ENCODE data around the gene IFNA1.
A peak's percentile ranks its signal among the peaks of the same experiment; 100 is the strongest.
"Not testable (repeated sequence)": the region's sequence is repeated elsewhere in the genome, so short reads cannot be mapped to it uniquely, and the experiment has no call there.

IFNA1 gene

GRCh38 chr9:21440139-21440538 is at the start of gene IFNA1:
Gene IFNA1, plus strand, starts transcription at chr9:21440439. Its CDS starts 69 bp downstream, at chr9:21440508.
- no peak for DNase-seq

- DNase-seq, result no peak
Observed at GRCh38 chr9:21392270-21392669, 48.0 kb upstream of the IFNA1 start.

GRCh38 chr9:21395778-21396717 is 44.2 kb upstream of the IFNA1 start:
- no peak for DNase-seq

- no peak for DNase-seq
Observed at GRCh38 chr9:21398955-21399489, 41.2 kb upstream of the IFNA1 start.

DNA sequence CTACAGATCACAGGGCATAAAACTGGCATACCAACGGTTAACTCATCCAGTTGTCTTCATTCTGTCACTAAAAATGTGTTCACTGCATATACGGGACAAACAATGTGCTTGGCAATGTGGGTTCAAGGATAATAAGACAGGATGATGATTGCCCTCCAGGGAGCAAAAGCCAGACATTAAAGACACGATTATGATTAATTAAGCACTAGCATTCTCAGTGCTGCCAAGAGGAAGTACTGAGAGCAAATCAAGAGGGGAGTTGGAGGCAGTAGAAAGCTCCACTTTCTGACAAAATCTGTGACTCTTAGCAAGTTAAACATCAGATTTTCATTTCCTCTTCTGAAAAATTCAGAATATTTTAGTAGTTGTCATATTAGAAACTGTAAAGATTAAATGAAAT is 40.3 kb upstream of the IFNA1 start:
- no peak for DNase-seq

DNA sequence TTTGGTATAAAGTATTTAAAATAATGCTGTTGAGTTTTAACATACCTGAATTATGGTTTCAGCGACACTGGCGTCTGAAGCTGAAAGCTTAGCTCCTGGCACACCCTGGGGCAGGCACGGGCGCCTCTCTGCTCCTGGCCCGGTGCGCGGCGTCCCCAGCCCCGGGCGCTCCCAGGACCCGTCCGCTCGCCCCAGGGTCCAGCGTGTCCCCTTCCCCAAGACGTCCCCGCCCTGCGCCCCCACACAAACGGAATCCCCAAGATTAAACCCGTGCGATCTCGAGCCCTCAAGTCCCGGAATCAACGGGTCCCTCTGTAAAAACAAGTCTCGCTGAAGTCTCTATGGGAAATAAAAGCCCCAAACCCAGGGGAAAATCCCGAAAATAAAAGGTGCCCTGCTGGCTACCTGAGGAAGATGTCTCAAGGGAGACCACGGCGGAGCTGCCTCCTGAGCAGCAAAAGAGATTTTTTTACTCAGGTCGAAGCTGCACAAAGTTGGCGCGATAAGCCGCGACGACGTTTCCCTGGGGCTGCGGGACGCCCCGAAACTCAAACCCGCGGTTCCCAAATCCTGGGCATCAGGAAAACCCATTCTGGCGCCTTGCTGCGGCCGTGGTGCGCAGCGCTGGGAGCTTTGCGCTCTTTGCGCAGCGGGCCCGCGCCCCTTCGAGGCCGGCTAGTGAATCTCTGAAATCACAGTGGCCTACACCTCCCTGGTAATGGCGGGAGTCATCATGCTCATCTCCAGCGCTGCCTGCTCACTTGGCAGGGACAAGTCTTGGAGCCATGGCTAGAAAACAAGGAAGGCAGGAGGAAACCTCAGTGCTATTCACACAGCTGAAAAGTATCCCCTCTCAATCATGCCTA is 37.6 kb upstream of the IFNA1 start:
- DNase-seq, result no peak

DNA sequence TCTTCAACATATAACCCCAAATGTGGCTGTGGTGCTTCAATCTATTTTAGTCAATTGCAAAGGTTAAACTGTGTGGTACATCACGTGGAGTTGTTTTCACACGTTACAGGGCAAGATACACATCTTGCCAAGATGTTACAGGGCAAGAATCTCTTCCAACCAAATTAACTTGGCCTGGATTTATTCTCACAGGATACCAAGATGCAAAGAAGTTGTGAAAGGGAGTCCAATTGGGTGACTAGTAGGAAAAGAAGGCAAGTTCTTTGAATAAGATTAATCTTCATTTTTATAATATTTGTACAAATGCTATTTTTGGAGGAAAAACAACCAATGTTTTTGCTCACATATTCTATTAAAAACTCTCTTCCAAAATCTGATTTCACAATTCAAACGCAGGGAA is 36.1 kb upstream of the IFNA1 start:
- DNase-seq, result no peak

DNA sequence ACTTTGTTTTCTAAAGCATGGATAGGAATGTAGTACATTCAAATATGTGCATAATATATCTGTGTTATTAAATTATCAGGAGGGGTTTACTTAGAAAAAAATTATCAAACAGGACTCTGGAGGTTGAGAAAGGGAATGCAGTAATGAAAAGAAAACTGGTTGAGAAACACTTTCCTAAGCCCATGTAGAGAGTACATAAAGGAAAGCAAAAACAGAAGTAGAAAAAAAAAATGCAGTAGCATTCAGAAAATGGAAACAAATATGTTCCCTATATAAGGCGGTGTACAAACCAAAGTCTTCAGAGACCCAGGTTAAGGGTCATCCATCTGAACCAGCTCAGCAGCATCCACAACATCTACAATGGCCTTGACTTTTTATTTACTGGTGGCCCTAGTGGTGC is 31.4 kb upstream of the IFNA1 start, which contains the start of gene IFNA8:
IFNA8 (plus strand) TSS at position 301 of the 400 bp plus-strand sequence; CDS start at position 361, 60 bp downstream.
- DNase-seq, result no peak

DNA sequence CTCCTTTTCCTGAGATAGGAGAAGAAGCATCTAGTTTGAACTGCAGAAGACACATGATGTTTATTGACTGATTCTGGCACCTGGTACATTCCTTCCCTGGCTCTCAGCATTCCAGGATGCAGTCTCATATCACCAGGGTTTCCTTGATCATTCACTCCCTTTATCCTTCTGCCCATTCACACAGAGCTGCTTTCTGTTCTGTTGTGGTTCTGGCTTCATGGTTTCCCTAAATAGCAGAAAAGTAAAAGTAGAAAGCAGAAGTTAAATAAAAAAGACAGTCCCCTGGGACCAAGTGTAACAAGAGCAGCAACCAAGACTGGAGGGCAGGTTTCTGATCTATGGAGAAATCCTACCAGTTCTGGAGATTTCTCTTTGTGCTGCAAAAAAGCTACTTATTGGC is 28.1 kb upstream of the IFNA1 start:
- no peak for DNase-seq

DNA sequence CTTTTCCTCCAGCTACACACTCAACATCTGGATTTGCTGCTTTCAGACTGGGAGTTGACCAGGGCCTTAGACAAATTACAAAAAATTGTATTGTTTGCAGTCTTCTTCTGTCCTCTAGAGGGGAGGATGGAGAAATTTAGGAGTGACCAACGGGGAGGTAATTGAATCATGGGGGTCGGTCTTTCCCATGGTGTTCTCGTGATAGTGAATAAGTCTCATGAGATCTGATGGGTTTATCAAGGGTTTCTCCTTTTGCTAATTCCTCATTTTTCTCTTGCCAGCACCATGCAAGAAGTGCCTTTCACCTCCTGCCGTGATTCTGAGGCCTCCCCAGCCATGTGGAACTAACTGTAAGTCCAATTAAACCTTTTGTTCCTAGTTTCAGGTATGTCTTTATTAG is 27.1 kb upstream of the IFNA1 start:
- DNase-seq, result no peak

DNA sequence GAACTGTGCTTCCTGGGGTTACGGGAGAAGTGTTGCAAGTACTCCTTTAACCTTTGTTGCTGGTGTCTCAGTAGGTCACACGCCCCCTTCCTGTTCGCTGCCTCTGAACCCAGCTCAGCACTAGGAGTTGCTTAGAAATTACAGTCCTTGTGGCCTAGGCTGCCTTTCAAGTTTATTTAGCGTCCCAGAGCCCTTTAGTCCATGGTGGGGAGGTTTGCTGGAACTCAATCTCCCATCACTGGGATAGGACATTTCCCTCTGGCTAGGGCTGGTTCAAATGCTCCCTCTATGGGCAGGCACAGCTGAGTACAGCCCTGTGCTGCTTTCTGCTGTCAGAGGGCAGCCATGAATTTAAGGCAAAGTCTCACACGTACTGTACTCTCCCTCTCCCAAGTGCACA is 26.6 kb upstream of the IFNA1 start:
- DNase-seq, result no peak

- no peak for DNase-seq
Observed at GRCh38 chr9:21414220-21414940, 25.9 kb upstream of the IFNA1 start.

DNA sequence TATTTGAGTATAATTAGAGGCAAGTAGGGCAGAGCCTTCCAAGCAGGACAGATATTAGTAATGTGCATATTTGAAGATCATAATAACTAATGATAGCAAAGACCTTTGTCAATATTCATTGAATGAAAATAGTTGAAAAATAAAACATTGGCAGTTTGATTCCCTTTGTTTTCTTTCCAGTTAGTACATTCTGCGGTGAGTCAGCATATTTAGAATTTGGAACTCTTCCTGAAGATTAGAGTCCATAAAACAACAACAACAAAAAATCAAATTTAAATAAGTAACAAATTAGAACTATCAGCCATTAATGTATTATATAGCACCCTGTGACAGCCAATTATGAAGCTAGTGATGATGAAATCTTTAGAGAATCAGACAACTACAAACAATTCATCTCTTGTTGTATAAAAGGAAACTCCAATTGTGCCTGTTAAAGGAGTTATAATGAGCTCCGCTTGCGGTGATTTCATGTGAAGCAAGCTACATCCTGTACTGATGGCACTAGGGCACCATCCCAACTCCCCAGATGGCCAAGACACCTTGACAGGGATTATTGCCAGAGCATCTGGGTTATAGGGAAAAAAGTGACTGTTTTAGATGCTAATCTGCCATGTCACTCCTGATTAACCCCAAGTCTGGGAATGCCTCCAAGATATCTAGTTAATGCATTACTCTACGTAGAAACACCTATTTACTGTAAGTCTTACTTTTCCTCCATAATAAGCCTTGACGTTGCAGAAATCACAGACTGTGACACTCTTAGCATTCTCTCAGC is 24.6 kb upstream of the IFNA1 start:
- DNase-seq, result no peak

DNA sequence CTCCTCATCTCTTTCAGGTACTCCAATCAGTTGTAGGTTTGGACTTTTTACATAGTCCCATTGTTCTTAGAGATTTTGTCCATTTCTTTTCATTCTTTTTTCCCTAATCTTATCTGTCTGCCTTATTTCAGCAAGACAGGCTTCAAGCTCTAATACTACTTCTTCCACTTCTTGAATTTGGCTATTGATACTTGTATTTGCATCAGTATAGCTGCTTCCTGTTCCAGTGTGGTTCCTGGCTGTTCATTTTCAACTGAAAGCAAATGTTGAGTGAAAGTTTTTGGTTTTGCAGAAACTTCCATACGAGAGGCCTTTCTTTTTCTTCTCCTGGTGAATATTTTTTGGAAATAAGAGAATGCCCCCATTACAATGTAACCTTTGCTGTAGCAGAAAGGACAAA is 12.0 kb upstream of the IFNA1 start:
- DNase-seq, result no peak

DNA sequence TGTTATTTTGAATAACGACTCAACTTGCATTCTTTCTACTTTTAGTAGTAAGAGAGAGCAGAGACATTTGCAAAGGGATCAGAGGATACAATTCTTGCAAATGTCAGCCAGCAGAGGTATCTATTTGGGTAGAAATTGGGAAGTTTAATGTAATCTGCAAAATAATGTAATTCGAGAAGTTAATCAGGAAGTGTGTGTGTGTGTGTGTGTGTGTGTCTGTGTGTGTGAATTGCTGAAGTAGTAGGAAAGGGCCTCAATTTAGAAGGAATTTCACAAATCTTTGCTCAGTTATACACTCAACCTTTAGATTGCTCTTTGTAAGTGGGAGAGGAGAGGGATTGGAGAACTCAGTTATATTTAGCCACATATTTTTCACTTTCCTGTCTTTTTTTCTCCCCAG is 11.0 kb upstream of the IFNA1 start:
- no peak for DNase-seq

DNA sequence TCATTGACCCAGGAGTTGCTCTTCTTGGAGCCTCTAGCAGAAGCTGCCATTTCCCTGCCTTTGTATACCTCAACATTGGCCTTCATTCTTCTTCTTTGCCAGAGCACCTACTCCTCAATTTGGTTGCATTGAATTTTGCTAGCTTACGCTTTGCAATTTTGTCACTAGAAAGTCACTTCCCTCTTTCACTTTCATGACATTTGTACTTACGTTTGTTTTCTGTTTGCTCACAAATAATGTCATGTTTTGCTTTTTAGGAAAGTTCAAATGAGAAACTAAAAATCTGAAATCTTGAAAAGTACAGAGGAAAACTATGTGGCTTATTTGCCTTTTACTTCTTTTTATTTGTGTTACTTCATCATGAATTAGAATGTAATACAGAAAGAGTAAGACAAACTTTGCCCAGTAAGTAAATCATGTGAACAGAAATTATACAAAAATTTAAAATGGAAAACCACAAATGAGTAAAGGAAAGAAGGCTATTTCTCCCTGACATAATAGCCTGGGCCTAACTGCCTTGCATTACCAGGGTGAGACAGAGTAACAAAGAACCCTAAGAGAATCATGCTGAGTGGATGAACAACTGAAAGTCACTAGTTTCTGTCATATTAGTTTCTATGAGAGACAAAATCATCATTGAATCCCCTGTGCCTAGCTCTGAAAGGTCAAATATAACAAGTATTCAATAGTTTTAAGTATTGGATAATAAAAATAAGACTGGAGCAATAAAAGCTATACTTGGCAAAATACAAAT is 7.4 kb upstream of the IFNA1 start:
- DNase-seq, result no peak

GRCh38 chr9:21434202-21435014 is 5.8 kb upstream of the IFNA1 start:
- DNase-seq, result peak; percentile 34

- DNase-seq, result not testable (repeated sequence)
Observed at GRCh38 chr9:21435015-21435383, 5.2 kb upstream of the IFNA1 start.

DNA sequence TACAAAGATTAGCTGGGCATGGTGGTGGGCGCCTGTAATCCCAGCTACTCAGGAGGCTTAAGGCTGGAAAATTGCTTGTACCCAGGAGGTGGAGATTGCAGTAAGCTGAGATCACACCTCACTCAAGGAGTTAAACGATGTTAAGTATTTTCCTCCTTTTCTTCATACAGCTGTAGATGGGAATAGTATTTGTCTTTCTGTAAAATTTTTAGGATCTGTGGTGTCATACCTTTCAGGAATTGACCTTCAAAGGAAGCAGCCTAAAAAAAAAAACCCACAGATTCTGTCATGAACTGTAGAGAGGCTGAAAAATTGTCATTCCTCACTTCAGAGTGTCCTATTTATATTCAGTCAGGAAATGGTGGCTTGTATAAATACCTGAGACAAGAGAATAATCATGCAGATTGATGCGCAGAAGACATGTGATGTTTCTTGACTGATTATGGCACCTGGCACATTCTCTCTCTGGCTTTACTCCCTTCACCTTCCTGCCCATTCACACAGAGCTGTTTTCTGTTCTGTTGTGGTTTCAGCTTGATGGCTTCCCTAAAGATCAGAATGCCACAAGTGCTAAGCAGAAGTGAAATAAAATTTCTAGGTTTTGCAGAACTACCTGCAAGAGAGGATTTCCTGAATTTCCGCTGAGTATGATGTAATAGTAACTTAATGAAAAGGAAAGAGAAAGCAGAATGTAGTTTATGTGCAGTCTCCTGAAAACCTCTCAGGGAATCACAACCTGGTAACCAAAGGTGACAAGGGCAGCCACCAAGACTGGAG is 3.8 kb downstream of the IFNA1 start:
- DNase-seq, result no peak
